GM23248 (cell line): ENCODE results near the gene AREG.

Experiments used
- EZH2 ChIP-seq: fragments of 200-600 bp; sonication (generic); IDR thresholded peaks from 2 replicates; pipeline ENCODE4 v1.6.1; 2018; ENCODE audit warnings: antibody characterized with exemption, mild to moderate bottlenecking; ENCODE audit not compliant: insufficient read depth, poor library complexity, severe bottlenecking
- EZH2phosphoT487 ChIP-seq: fragments of 200-600 bp; sonication (generic); IDR thresholded peaks from 2 replicates; pipeline ENCODE4 v1.6.1; 2018; ENCODE audit warnings: antibody characterized with exemption, moderate library complexity, mild to moderate bottlenecking, low read depth; ENCODE audit not compliant: insufficient read depth

GRCh38 chr4:74456056-74456744 is 11.3 kb downstream of the AREG start:
- TF ChIP-seq EZH2, result no peak
- no peak for TF ChIP-seq EZH2phosphoT487
